HG03558 (cell line): ENCODE measurements around the gene RCOR1.
A peak's percentile ranks its signal among the peaks of the same experiment; 100 is the strongest.

Experiments
- ATAC-seq: cut with Tn5 transposase; IDR thresholded peaks from one replicate; pipeline ENCODE4 v1.9.1; 2021; ENCODE audit warnings: moderate number of reproducible peaks; ENCODE audit not compliant: unreplicated experiment; ENCODE audit errors: extremely low read depth

The RCOR1 gene

GRCh38 chr14:102768223-102769048 lies 176.0 kb downstream of the RCOR1 start:
- peak; percentile 39 for ATAC-seq

- no peak for ATAC-seq
These were observed 176.5 kb downstream of the RCOR1 start for GRCh38 chr14:102769049-102769327.

DNA sequence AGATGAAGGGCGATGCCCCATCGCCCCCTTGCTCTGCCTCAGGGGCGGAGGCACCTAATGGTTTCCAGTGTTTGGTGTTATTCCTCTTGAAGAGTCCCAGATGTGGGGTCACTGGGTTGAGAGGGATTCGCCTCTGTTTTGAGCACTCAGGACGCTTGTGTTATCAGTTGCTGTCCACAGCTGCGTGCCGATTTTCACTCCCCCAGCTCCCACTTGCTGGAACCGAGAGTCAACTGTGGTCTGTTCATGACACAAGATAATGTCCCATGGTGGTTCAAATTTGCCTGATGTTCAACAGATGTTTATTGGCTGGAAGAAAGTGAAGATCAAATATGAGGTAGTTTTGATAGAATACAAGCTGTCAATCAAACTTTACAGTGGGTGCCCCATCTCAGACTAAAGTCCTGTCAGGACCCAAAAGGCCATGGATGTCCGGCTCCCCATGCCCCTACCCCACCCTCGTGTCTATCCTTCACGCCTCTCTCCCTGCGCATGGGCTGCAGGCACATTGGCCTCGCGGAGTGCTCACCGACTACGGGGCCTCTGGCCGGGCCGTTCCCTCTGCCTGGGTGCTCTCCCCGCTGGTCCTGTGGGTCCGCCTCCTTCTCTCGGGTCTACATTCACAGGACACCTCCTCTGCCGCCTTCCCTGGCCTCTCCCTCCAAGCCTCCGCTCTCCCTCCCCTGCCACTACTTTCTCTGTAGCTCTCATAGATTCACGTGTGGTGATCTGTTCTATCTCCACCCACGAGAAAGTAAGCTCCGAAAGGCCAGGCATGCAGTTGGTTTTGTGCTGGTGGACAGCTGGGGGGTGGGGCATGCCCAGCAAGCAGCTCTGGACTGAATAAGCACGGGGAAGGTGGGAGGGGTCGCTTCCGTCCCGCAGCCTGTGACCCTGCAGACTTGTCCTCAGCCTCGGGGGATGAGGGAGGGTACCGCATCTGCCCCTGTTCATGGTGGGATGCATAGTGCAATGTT lies 178.0 kb downstream of the RCOR1 start:
- no peak for ATAC-seq

DNA sequence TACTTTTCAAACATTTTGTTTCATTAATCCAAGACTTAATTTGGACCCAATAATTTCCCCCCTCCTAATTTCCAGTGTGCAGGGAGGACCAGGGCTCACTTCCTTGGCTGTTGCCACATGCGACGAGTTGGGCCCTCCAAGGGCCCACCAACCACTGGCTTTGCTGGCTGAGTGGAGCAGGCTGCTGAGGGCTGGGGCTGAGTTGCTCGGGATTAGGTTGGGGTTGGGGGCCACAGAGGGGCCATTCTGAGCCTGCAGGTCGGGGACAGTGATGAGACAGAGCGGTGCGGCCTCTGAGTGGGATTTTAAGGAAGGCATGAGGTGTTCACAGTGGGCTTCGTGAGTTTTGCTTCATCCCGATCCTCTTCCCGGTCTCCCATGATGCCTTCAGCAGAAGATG lies 178.7 kb downstream of the RCOR1 start:
- no peak for ATAC-seq

GRCh38 chr14:102772781-102773570 lies 180.5 kb downstream of the RCOR1 start:
- no peak for ATAC-seq

DNA sequence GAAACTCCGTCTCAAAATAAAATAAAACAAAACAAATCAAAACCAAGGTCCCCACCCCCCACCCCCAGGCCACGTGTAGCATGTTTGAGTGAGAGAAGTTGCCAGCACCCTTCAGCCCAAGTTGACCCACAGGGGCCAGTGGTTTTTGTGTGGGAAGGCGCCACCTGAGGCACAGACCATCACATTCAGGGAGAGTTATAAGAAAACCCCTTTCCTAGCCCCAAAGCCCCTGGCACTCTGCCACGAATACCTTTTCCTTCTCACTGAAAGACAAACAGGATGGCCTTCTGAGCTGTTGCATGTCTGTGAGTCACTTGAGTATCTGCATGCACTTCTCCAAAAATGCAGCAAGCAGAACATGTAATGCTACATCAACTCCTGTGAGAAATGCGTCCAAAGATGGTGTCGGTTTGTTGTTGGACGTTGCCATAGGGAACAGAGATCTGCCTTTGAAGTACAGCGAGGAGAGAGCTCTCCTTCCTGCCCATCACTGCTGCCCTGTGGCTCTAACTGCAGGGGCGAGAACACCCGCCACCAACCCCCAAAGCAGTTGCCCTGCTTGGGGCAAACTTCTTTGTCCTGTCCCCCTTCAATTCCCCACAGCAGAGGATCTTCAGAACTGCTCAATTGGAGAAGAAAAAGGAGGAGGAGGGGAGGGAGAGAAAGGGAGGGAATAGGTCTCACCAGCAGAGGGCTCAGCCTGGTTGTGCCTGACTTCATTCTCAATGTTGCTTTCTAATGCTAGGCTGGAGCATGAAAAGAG lies 182.1 kb downstream of the RCOR1 start:
- no peak for ATAC-seq

- ATAC-seq: no peak
These were observed 183.7 kb downstream of the RCOR1 start for GRCh38 chr14:102775855-102776760.

DNA sequence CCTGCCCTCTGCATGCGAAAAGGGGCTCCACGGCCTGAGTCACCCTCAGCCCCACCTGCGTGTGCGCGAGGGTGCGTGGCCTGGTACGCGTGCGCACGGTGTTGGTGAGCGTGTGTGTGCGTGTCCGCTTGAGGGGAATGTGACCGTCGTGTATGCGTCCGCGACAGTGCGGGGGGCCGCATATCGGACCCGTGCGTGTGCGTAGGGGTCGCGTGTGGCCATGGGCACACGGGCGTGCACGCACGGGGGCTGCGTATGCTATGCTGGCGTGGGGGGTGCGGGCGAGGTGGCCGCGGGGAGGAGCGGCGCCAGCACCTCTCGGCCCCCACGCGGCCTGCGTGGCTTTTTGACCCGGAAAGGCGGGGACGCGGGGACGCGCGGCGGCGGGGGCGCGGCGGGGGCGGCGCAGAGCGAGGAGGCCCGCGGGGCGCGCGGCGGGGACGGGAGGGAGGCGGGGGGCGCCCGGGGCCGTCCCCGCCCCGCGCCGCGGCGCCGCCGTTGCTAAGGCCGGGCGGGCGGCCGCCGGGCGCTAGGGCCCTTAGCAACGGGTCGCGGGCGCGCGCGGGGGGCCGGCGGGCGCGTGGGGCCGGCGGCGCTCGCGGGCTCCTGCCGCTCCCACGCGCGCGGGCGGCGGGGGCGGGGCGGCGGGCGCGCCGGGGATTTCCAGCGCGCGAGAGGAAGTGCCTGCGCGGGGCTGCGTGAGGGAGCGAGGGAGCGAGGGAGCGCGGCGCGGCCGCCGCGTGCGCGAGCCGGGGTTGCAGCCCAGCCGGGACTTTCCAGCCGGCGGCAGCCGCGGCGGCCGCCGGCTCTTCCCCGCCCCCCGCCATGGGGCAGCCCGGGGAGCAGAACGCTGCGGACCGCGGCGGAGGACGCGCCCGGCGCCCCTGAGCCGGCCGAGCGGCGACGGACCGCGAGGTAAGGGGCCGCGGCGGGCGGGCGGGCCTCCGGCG lies 184.6 kb downstream of the RCOR1 start, which contains the start of gene TRAF3:
Gene TRAF3, plus strand, starts transcription at position 689 of the 950 bp plus-strand sequence. CDS start 92,753 bp downstream, outside the sequence.
- no peak for ATAC-seq

DNA sequence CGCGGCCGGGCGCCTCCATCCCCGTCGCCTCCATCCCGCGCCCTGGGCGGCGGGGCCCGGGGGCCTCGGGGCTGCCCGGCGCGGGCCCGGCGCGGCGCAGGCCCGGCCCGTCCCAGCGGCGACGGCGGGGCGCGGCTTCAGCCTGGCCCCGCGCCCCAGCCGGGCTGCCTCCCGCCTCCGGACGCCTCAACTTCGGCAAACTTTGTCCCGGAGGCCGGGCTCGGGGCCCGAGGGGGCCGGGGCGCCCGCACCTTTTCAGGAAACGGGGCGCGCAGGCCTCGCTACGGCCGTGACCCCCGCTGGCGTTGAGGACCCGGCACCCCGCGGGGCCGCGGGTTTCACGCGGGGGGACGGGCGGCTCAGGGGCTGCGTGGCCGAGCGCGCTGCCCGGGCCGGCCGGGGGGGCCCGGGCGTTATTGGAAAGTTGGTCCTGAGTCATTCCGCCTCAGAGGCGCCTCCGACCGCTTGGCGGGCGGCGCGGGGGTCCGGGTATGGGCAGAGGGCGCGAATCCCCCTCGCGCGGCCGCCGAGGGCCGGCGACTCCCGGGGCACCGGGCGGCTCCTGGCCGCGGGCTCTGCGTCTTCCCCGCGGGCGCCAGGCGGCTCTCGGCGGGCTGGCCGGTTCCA lies 185.4 kb downstream of the RCOR1 start:
- no peak for ATAC-seq

DNA sequence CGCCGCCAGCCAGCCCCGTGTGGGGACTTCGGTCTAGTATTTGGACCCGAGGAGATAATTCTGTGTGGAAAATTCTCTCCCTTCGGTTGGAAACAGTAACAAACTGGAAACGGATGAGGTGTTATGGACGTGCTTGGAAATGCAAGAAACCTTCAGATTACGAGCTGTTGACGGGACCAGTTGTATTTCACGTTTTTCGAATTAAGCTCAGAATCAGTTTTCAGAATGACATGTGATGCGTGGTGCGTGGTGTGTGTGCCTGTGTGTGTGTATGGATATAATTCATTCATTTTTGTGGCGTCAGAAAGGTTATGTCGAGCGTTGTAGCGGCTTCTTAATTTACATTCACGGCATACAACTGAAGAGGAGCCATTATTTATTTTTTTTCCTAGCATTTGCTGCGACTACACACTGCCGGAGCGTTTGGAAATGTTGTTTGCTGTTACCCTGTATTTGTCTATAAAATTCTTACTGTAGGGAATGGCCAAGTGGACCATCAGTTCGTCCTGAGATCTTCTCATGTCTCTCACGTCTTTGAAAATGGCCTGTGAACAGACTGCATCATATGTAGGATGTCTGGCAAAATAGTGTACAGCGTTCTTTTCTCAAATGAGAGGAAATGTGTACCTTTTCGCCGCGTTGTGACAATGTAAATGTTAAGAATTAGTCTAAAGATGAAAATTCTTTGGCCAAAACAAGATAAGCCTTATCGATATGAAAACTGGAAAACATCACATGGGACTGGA lies 186.1 kb downstream of the RCOR1 start:
- no peak for ATAC-seq

GRCh38 chr14:102779084-102779462 lies 186.6 kb downstream of the RCOR1 start:
- ATAC-seq: no peak

DNA sequence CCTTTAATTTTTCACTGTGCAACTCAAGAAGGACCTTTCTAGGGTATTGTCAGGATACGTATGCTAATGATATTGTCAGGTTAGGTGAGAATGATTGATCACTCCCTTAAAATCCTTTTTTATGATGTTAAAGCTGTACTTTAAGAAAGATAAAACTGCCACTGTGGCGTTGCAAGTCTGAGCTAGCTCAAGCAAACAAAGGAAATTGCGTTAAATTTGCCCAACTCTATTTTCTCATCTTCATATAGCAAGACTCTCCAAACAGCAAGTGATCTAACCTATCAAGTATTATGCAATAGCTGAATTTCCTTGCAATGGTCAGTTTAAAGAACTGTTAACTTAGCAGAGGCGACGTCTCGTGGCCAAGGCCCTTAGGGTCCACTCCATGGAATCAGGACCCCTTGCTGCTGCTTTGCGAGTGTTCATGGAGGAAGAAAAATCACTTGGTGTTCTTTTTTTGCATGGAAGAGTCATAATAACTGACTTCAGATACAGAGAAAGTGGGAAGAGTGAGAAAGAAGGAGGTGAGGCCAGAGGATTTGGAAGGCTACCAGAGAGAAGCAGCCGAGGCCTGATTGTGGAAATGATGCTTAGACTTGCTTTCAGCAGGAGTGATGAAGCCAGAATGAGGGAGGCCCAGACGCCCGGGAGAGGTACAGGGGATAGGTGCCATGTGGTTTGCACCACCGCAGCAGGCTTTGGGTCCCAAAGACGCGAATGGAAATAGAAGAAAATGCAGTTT lies 187.3 kb downstream of the RCOR1 start:
- no peak for ATAC-seq
